Smooth muscle cell of the brain vasculature (primary cell): ENCODE results near the gene OTUD7B.
"Not testable (repeated sequence)": the region's sequence is repeated elsewhere in the genome, so short reads cannot be mapped to it uniquely, and the experiment has no call there.

Experiments used
- DNase-seq: peaks from one replicate; pipeline ENCODE4 v3.0.0-alpha.2; 2012; ENCODE audit warnings: low read depth, low spot score

The OTUD7B gene

GRCh38 chr1:150003801-150004200 lies 6.7 kb downstream of the OTUD7B start:
- no peak for DNase-seq

GRCh38 chr1:150002217-150002616 lies 8.3 kb downstream of the OTUD7B start:
- DNase-seq, result no peak

GRCh38 chr1:150001415-150001814 lies 9.1 kb downstream of the OTUD7B start:
- no peak for DNase-seq

GRCh38 chr1:149997585-149998262 lies 12.8 kb downstream of the OTUD7B start:
- DNase-seq, result no peak

GRCh38 chr1:149995927-149996326 lies 14.6 kb downstream of the OTUD7B start:
- DNase-seq, result no peak

- DNase-seq, result no peak
These were observed 16.8 kb downstream of the OTUD7B start for GRCh38 chr1:149993764-149994163.

GRCh38 chr1:149993181-149993580 lies 17.3 kb downstream of the OTUD7B start:
- no peak for DNase-seq

- no peak for DNase-seq
These were observed 23.3 kb downstream of the OTUD7B start for GRCh38 chr1:149987297-149987595.

- DNase-seq, result no peak
These were observed 23.8 kb downstream of the OTUD7B start for GRCh38 chr1:149986486-149987296.

GRCh38 chr1:149979972-149980540 lies 30.5 kb downstream of the OTUD7B start:
- DNase-seq, result no peak

- no peak for DNase-seq
These were observed 31.1 kb downstream of the OTUD7B start for GRCh38 chr1:149979245-149979971.

- no peak for DNase-seq
These were observed 31.9 kb downstream of the OTUD7B start for GRCh38 chr1:149978547-149979023.

GRCh38 chr1:149977345-149977744 lies 33.2 kb downstream of the OTUD7B start:
- no peak for DNase-seq

GRCh38 chr1:149972547-149972946 lies 38.0 kb downstream of the OTUD7B start:
- no peak for DNase-seq

GRCh38 chr1:149967646-149968045 lies 42.9 kb downstream of the OTUD7B start:
- no peak for DNase-seq

GRCh38 chr1:149967041-149967440 lies 43.5 kb downstream of the OTUD7B start:
- no peak for DNase-seq

- DNase-seq, result no peak
These were observed 44.1 kb downstream of the OTUD7B start for GRCh38 chr1:149966405-149966804.

- no peak for DNase-seq
These were observed 45.1 kb downstream of the OTUD7B start for GRCh38 chr1:149965440-149965839.

- DNase-seq, result no peak
These were observed 47.2 kb downstream of the OTUD7B start for GRCh38 chr1:149963358-149963757.

GRCh38 chr1:149962736-149963135 lies 47.8 kb downstream of the OTUD7B start:
- DNase-seq, result no peak

- peak; percentile 50 for DNase-seq
These were observed 48.4 kb downstream of the OTUD7B start for GRCh38 chr1:149962039-149962647.

GRCh38 chr1:149957548-149957947 lies 53.0 kb downstream of the OTUD7B start:
- DNase-seq, result not testable (repeated sequence)
